Measurements from ENCODE around the gene ITGA1.
A peak's percentile ranks its signal among the peaks of the same experiment; 100 is the strongest.
"Not testable (repeated sequence)": the region's sequence is repeated elsewhere in the genome, so short reads cannot be mapped to it uniquely, and the experiment has no call there.

The ITGA1 gene

DNA sequence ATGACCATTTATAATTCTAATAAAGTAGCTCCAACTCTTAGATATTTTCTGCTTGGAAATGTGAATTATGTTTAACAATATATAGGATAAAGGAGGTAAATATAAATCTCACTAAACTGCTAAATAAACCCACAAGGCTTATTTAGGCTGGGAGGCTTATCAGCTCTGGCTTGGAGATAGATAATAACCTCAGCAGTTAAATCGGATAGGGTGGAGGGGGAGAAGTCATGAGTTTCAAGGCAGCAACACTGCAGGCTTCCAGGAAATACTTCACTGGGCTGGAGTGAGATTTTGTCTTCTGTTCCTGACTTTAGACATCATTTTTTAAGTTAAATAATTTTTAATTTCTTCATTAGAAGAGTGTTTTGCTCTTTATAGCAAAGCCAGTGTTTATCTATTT lies 121.5 kb downstream of the ITGA1 start:
- DNase-seq: no peak

DNA sequence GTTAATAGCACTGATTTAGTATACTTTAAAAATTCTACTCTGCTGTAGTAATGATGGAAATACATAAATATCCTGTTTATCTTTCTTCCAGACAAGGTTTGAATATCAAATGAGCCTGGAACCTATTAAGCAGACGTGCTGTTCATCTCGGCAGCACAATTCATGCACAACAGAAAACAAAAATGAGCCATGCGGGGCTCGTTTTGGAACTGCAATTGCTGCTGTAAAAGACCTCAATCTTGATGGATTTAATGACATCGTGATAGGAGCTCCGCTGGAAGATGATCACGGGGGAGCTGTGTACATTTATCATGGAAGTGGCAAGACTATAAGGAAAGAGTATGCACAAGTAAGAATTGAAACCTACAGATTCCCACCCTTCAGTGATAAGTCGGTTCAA lies 122.4 kb downstream of the ITGA1 start:
- DNase-seq: no peak

DNA sequence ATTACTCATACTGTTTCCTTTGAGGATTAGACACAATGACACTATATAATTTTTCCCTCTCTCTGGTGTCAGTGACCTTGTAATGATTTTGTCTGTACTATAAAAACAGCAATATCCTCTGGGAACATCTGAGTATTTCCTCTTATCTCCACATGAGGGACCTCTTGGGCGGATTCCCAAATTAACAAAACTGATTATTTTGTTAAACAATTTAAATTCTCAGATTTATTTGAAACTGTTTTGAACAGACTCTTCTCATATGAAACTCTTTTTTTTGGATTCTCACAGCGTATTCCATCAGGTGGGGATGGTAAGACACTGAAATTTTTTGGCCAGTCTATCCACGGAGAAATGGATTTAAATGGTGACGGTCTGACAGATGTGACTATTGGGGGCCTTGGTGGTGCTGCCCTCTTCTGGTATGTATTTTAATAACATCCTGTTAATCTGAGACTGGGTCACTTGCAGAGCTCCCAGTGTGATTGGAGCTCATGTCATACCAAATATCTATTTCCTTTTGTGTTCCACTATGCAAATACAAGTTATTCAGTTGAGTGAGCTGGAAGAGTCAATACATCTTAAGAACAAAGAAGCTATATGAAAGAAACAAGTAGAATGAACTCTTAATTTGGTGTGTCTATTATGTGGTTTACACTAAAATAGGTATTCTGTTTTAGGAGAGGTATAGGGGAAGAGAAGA lies 127.6 kb downstream of the ITGA1 start:
- peak; percentile 49 for DNase-seq

DNA sequence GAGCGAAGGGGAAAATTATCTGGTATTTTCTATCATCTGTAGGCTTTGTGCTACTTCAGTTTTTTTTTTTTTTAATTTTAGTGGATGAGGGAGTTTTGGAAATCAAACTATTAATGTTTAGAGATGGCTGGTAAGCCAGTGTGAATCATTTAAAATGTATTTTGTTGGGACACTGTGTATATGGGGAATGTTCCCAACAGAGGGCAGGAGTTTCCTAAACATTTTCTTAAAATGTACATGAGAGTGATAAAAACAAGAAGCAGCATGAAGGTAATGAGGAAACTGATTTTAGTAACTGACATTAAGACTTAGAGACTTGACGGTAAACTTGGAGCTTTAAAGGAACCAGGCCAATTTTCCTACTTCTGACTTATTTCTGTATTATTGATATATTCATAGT lies 133.2 kb downstream of the ITGA1 start:
- no peak for DNase-seq

DNA sequence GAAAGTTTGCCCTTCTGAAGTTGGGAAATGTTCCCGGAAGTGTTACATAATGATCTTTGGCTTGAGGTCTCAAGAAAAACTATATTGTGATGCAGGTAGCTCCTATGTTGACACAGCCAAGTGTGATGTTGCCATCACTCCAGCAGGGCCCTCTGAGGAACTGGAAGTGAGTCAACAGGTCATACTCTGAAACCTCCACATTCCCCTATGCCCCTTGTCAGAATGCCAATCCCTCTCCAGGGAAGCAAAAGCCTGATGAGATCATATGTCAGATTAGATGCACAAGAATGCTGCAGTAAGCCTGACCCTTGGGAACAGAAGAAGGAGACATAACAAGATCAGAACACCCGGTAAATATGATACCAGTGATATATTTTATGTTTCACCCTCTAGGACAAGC lies 134.7 kb downstream of the ITGA1 start:
- DNase-seq: no peak

DNA sequence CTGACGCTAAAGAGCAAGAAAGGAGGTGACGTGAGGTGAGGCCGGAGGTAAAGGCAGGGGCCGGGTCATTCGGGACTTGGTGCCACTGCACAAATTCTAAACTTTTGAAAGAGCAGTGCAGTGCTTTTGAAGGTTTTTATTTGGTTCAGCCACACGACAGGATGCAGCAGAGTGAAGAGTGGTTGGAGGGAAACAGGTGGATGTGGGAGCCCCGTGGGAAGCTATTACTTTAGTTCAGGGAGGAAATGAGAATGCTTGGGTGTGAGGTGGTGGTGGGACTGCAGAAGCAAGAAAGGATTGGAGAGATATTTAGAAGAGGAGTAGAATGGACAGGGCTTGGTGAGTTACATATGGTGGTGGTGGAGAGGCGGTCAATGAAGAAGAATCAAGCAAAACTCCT lies 136.7 kb downstream of the ITGA1 start:
- DNase-seq: no peak

DNA sequence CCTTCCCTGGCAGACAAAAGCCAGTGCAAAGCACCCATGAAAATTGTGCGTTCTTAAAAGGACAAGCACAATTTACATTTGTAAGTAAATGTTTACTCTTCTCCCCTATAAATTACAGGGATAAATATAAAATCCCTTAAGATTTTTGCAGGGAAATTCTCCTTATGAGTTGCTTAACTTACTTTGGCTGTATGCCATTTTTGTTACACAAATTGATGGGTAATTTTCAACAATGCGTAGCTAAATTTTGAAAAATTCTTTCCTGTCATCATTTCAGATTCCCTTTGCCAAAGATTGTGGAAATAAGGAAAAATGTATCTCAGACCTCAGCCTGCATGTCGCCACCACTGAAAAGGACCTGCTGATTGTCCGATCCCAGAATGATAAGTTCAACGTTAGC lies 137.3 kb downstream of the ITGA1 start:
- no peak for DNase-seq

DNA sequence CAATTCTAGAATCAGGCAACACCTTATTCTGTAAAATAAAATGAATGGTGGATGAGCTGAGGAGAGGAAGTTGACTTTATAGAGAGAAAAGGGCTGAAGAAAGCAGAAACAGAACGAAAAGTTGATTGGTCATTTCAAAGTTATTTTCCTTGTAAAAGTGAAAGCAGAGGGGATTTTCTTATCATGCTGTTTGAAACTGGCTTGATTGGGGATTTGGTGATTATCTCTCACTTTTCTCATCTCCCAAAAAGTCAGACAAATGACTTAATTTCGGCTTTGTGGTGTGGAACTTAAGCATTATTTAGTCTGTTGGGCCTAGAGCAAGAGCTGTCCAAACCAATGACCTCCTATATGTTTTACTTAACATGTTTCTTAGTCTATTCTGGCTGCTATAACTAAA lies 141.0 kb downstream of the ITGA1 start:
- DNase-seq: no peak

DNA sequence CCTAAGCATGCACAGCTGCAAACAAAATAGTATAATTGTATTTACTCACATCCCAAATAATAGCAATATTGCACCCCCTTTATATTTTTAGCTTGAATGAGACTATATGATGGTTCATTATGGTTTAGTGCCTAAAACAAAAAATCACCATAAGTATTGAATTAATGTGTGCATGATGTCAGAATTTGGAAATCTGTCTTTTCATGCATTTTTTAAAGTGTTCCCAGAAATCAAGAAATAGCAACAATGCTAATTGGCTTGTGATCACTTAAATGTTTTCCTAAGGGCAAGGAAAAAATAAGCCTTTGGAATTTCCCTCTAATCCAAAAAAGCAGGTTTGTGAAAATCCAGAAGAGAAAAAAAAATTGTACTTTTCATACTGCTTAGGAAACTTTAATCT lies 150.5 kb downstream of the ITGA1 start:
- no peak for DNase-seq

DNA sequence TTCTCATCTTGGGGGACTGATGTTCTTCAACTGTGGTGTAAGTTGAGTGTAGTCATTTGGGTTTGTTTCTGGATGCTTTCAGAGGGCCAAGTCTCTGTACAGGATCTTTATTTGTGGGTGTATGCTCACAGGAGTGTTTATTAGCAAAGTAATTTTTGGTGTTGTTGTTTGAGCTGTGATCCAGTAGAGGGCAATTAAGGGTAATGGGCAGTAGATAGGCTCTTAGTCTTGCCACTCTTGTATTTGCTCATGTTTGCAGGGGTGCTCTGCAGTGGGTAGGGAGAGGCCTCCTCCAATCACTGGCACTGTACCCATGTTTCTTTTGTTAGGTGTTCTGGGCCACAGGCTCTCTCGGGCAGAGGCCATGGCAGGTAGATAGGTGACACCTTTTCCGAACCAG lies 155.6 kb downstream of the ITGA1 start:
- DNase-seq: no peak

DNA sequence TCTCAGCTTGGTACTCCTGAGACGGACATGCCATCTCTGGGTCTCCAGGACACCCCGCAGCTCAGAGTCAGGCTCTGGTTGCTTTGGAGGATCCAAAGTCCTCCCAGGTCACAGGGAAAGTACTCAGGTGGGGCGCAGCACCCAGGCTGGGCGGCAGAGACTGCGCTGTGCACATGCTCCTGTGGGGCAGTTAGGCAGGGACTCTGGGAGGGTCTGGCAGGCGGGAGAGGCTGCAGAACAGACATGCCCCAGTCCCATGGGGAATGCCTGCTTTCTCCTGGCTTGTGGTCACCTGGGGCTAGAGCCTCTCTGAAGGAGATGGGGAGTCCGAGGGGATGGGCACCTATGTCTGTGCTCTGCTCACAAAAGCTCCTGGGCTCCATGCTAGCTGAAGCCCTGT lies 156.1 kb downstream of the ITGA1 start:
- DNase-seq: no peak

DNA sequence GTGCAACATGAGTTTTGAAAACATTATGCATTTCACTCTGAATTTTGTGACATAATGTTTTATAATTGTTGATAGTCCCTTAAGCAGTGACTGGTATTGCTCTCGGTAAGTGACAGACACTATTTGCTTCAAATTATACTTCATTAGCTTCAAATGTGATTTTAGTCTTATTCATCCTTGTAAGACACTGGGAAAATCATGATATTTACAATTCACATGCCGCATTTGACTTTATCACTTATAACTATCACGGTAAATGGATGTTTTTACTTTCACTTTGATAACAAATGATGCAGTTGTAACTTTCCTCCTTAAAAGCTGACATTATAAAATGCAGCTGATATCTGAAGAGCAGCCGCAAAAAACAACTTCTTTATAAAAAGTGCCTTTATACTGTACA lies 157.3 kb downstream of the ITGA1 start:
- DNase-seq: no peak

DNA sequence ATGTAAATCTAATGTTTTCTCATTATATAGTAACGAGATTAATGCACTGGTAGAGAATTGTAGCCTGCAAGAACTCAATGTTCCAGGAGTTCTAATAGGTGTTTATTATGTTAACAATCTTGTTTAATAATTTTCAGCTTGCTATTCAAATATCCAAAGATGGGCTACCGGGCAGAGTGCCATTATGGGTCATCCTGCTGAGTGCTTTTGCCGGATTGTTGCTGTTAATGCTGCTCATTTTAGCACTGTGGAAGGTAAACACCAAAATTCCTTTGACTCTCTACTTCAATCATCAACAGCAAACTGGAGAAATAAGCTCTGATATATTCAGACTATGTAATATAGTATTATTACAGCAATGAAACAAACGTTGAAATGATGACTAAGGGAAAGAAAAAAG lies 159.5 kb downstream of the ITGA1 start:
- no peak for DNase-seq

DNA sequence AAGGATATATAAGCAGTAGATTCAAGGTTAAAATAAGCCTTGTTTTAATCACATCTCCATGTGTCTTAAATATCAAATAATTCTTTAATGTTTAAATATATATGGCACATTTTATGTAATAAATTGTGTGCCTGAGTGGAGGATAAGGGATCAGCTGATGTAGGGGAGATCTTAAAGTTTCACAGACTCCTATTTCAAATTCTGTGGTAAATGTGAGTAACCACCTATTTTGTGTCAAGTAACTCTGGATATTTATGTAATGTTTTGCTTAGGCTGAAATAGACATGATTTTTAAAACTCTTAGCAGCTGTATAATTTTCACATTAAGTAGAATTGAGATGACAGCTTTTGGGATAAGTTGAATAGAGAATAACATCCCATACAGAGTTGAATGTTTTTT lies 160.1 kb downstream of the ITGA1 start:
- no peak for DNase-seq

DNA sequence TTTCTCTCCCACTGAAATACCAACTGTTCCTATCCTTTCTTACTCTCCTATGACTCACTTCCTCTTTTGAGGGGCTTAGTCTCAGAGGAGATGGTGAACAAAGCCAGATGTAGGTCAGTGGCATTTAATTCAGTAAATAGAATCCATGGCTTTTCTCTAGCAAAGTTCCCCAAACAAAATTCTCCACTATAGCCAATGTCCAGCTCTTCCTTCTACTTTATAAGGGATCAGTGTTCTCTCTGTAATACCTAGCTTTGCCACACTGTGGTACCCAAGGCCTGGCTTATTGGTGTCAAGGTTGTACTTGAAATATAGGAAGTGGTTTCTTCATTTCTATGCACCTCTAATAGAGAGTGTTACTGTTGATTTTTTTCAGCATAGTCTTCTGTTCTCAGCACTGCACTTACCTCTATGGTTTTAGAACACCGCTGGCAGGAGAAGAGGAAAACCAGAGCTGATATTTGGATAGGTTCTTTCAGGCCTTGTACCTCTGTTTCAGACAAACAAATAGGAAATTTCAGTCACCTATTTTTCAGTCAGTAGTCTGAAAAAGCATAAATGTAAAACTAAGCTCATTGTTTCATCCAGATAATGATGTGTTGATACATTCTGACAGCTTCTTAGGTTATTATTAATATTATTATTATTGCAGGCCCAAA lies 160.8 kb downstream of the ITGA1 start:
- peak; percentile 25 for DNase-seq

DNA sequence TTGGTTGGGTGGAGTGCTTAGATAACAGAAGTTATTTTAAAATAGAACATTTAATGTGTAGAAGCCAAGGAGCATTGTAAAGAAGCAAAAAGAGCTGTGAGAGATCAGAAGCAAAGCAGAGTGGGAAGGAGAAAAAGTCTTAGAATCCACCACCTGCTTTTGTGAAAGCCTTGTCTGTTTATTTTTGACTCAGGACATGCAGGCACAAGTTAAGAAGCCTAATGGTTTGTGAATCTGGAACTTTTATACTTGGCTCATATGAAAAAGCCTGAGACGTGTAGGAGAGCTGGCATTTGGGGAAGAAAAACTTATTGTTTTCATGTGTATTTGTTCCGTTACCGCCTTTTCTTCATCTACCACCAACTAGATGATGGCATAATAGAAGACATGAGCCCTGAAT lies 163.0 kb downstream of the ITGA1 start:
- no peak for DNase-seq

DNA sequence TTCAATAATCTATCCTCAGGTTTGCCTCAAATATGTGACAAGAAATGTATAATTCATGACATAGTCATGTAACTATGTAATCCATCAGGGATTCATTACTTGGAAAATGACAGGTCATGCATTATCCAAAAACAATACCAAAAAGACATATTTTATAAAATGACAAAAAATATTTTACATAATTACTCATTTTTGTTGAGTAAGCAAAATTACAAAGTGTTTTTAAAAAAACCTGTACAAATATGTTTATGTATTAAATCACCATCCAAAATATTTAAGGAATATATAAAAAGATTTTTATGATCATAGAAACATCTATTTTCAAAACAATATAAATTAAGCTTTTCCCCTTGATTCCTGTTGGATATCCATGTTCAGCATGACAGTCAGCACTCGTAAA lies 164.8 kb downstream of the ITGA1 start:
- no peak for DNase-seq

DNA sequence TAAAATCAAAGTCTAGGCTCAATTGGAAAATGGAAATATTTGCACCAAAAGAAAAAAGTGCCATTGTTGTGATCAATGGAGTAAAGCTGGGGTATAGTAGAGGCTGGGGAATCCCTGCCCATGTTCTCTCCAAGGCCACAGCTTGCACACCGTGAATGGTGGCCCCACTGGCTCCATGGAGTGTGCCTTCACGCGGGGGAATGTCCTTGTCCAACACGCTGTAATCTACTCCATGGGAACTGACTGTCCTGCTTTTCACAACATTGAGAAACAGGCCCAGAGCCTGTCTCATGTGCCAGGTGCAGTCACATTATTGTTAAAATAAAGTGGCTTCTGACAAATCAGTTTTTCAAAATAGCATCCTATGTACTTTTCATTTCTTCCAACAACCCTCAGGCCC lies 168.3 kb downstream of the ITGA1 start:
- DNase-seq: no peak

DNA sequence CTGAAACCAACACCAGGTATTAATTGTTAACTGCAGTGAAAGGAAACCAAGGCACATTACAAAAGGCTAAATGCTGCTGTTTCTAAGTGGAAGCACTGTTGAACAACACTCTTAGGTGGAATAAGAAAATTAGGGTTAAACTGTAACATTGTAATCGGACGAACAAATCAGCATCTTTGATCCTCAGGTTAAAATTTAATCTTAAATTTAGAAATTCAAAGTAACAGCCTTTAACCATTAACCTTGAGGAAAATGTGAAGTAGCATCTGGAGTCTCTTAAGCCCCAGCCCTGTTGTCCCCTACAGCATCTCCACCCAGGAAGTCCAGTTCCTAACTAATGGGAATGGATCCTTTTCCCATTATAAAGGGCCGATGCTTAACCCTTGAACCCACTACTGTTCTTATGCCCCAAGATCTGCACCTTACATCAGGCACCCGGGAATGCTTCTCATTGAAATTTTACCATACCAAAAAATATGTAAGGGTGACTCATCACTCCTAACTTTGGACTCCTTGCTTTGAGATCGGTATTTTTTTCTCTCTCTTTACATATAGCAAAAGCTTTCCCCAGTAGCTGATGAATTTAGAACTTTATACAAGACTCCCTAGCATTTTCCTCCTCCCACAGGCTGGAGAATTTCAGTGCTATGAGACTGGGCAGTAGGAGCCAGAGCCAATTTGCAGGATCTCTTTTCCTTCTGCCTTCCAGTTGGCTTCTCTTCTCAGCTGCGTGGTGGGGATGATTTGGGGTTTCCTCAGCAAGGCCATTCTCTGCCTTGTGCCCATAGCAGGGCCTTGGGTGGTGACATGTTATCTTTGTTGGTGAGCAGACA lies 169.4 kb downstream of the ITGA1 start:
- DNase-seq: no peak

DNA sequence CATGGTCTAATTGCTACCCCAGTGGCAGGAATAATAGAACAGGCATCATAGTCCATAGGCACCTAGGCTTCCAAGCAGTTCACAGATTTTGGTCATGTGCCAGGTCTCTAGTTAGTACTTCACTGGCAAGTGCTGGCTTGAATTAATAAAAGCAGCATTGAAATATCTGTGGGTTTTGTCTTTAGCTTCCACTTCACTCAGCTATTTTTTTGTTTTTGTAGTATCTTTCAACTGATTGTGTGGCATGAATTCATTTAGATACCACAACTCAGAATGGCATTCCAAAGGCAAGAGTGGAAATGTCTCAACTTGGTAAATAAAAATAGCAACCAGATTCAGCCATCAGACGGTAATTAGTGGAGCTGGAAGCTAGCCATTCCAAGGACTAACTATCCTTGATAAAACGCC lies 173.6 kb downstream of the ITGA1 start:
- DNase-seq: no peak

DNA sequence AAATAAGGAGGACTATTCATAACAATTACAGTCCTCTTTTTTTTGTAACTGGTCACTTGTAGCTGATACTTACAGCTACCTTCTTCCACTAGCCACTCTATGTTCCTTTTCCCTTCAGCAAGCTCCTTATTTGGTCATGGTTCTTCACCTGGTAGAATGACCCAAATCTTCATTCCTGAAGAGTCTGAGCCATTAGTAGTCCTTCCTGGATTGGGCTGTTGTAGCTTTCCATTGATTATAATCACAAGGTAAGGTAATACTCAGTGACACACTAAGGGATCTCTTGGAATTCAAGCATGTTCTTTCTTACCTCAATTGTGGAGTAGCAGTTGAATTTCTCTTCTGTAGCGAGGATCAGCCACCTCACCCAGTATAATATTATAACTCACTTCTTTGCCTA lies 175.9 kb downstream of the ITGA1 start:
- DNase-seq: no peak

DNA sequence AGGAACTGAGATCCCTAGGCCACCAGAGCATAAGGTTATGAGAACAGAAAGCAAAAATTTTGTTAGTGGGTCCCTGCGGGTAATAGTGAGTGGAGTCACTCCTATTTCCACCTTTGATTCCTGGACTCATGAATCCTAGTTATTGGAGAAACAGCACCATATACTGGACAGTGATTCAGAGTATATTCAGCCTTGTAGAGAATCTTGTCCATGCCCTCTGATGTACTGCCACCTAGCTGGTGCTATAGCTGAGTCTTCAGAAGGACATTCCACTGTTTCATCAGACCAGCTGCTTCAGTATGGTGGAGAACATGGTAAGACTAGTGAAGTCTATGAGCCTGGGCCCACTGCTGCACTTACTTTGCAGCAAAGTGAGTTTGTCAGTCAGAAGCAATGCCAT lies 176.4 kb downstream of the ITGA1 start:
- no peak for DNase-seq

DNA sequence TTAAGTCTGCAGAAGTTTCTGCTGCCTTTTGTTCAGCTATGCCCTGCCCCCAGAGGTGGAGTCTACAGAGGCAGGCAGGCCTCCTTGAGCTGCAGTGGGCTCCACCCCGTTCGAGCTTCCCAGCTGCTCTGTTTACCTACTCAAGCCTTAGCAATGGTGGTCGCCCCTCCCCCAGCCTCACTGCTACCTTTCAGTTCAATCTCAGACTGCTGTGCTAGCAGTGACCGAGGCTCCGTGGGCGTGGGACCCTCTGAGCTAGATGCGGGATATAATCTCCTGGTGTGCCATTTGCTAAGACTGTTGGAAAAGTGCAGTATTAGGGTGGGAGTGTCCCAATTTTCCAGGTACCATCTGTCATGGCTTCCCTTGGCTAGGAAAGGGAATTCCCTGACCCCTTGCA lies 188.4 kb downstream of the ITGA1 start:
- not testable (repeated sequence) for DNase-seq

DNA sequence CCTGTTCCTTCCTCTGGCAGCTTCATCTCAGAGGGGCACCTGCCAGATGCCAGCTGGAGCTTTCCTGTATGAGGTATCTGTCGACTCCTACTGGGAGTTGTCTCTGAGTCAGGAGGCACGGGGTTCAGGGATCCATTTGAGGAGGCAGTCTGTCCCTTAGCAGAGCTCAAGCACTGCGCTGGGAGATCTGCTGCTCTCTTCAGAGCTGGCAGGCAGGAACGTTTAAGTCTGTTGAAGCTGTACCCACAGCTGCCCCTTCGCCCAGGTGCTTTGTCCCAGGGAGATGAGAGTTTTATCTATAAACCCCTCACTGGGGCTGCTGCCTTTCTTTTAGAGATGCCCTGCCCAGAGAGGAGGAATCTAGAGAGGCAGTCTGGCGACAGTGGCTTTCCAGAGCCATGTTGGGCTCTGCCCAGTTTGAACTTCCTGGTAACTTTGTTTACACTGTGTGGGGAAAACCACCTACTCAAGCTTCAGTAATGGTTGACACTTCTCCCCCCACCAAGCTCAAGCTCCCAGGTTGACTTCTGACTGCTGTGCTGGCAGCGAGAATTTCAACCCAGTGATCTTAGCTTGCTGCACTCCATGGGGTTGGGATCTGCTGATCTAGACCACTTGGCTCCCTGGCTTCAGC lies 189.7 kb downstream of the ITGA1 start:
- DNase-seq: no peak

All from NCI-H526 treated with DMSO at 0.1 percent for 48 hours (cell line).